Loucy (cell line): Measurements from ENCODE around the gene STXBP6.

Experiments used
- H2AFZ ChIP-seq: fragments of 200-600 bp; sonication (generic); 2 replicates; pipeline ENCODE4 v1.6.0; 2016; ENCODE audit warnings: antibody characterized with exemption, mild to moderate bottlenecking, low read length, moderate library complexity
- H3F3A ChIP-seq: fragments of 200-600 bp; 2 replicates; pipeline ENCODE4 v1.6.0; 2016; ENCODE audit warnings: antibody characterized with exemption, low read depth, mild to moderate bottlenecking
- H3K27me3 ChIP-seq: fragments of 200-600 bp; sonication (generic); 2 replicates; pipeline ENCODE4 v1.6.1; 2014; ENCODE audit warnings: low read length, mild to moderate bottlenecking; ENCODE audit not compliant: insufficient read depth, poor library complexity, severe bottlenecking
- H3K36me3 ChIP-seq: fragments of 200-600 bp; sonication (generic); 2 replicates; pipeline ENCODE4 v1.6.1; 2016; ENCODE audit warnings: low read length; ENCODE audit not compliant: insufficient read depth
- H3K4me1 ChIP-seq: fragments of 200-600 bp; sonication (generic); 2 replicates; pipeline ENCODE4 v1.5.1; 2014; ENCODE audit warnings: low read length, mild to moderate bottlenecking; ENCODE audit not compliant: insufficient read depth, poor library complexity, severe bottlenecking
- H3K4me2 ChIP-seq: fragments of 200-600 bp; sonication (generic); 2 replicates; pipeline ENCODE4 v1.6.0; 2014; ENCODE audit warnings: antibody characterized with exemption, low read length, low read depth, mild to moderate bottlenecking; ENCODE audit not compliant: poor library complexity, severe bottlenecking
- H3K4me3 ChIP-seq: fragments of 200-600 bp; sonication (generic); 2 replicates; pipeline ENCODE4 v1.5.1; 2014; ENCODE audit warnings: low read length, mild to moderate bottlenecking, mixed read lengths; ENCODE audit not compliant: poor library complexity, severe bottlenecking
- H3K79me2 ChIP-seq: fragments of 200-600 bp; sonication (generic); 2 replicates; pipeline ENCODE4 v1.6.1; 2014; ENCODE audit warnings: low read length; ENCODE audit not compliant: insufficient read depth
- H3K9ac ChIP-seq: fragments of 200-600 bp; sonication (generic); 2 replicates; pipeline ENCODE4 v1.6.0; 2014; ENCODE audit warnings: mild to moderate bottlenecking, low read depth, low read length, moderate library complexity; ENCODE audit not compliant: poor library complexity, severe bottlenecking
- H3K9me2 ChIP-seq: fragments of 200-600 bp; sonication (generic); replicated peaks from 2 replicates; pipeline ENCODE4 v1.6.1; 2016; ENCODE audit warnings: low read depth, low read length, mixed read lengths
- H3K9me3 ChIP-seq: fragments of 200-600 bp; sonication (generic); 2 replicates; pipeline ENCODE4 v1.6.1; 2014; ENCODE audit warnings: mild to moderate bottlenecking, antibody characterized with exemption, low read length, low read depth; ENCODE audit not compliant: insufficient read depth
- H4K20me1 ChIP-seq: fragments of 200-600 bp; sonication (generic); 2 replicates; pipeline ENCODE4 v1.6.0; 2014; ENCODE audit warnings: antibody characterized with exemption, low read length, mild to moderate bottlenecking; ENCODE audit not compliant: insufficient read depth, poor library complexity, severe bottlenecking
- CTCF ChIP-seq: fragments of 200-600 bp; sonication (generic); conservative IDR thresholded peaks from 2 replicates; pipeline ENCODE4 v1.5.1; 2014; ENCODE audit warnings: mild to moderate bottlenecking, antibody characterized with exemption, low read length
- EZH2phosphoT487 ChIP-seq: fragments of 200-600 bp; IDR thresholded peaks from 2 replicates; pipeline ENCODE4 v1.6.1; 2018; ENCODE audit warnings: antibody characterized with exemption, mild to moderate bottlenecking, moderate library complexity, borderline replicate concordance

STXBP6 gene

GRCh38 chr14:24866067-24866639 lies 183.8 kb downstream of the STXBP6 start:
- Histone ChIP-seq H3K4me3 (no peak overlapping the region), H3K4me1 (peaks cover 11% of the 10 kb centered on the region), H3K79me2 (no peaks in the 10 kb centered on the region), H3K36me3 (no peaks in the 10 kb centered on the region), H2AFZ (no peak overlapping the region), H3K27me3 (no peaks in the 10 kb centered on the region), H3K9me3 (no peaks in the 10 kb centered on the region), H3K9ac (no peak overlapping the region), H3K4me2 (no peak overlapping the region), H3F3A (no peaks in the 10 kb centered on the region), H3K9me2 (no peaks in the 10 kb centered on the region), H4K20me1 (no peaks in the 10 kb centered on the region)
- no peak for TF ChIP-seq CTCF
- no peak for TF ChIP-seq EZH2phosphoT487

- 0 out of 2 replicates have a peak, but pooled peaks cover 2% of the 10 kb centered on the region for H3F3A ChIP-seq
- no peaks in the 10 kb centered on the region for H4K20me1 ChIP-seq
- H3K4me3 ChIP-seq = no peak overlapping the region
- H3K36me3 ChIP-seq = no peaks in the 10 kb centered on the region
- no peak for TF ChIP-seq CTCF
- TF ChIP-seq EZH2phosphoT487 = no peak
- no peaks in the 10 kb centered on the region for H3K9me3 ChIP-seq
- H3K9ac ChIP-seq = no peak overlapping the region
- peaks cover 15% of the 10 kb centered on the region for H3K4me1 ChIP-seq
- no peak overlapping the region for H2AFZ ChIP-seq
- no peaks in the 10 kb centered on the region for H3K79me2 ChIP-seq
- no peak overlapping the region for H3K4me2 ChIP-seq
- H3K9me2 ChIP-seq = no peaks in the 10 kb centered on the region
- no peaks in the 10 kb centered on the region for H3K27me3 ChIP-seq
Observed at GRCh38 chr14:24863968-24864684, 185.8 kb downstream of the STXBP6 start.

GRCh38 chr14:24861083-24861630 lies 188.8 kb downstream of the STXBP6 start:
- H3K4me1 ChIP-seq = peaks cover 15% of the 10 kb centered on the region
- no peaks in the 10 kb centered on the region for H4K20me1 ChIP-seq
- H3F3A ChIP-seq = 0 out of 2 replicates have a peak, but pooled peaks cover 2% of the 10 kb centered on the region
- H3K9ac ChIP-seq = no peak overlapping the region
- peak overlapping the region; percentile 29 for H3K4me2 ChIP-seq
- no peaks in the 10 kb centered on the region for H3K79me2 ChIP-seq
- no peaks in the 10 kb centered on the region for H3K27me3 ChIP-seq
- H2AFZ ChIP-seq = peak overlapping the region; percentile 92
- no peak overlapping the region for H3K4me3 ChIP-seq
- H3K9me3 ChIP-seq = no peaks in the 10 kb centered on the region
- TF ChIP-seq CTCF = no peak
- TF ChIP-seq EZH2phosphoT487 = no peak
- H3K36me3 ChIP-seq = no peaks in the 10 kb centered on the region
- H3K9me2 ChIP-seq = no peaks in the 10 kb centered on the region
